Fibroblast of mammary gland (primary cell): ENCODE data around the gene CEP41.

Experiments used
- DNase-seq: peaks from one replicate; pipeline ENCODE4 v3.0.0-alpha.2; 2010; ENCODE audit warnings: low read depth
- H3K4me3 ChIP-seq: 2 replicates; pipeline ENCODE4 v1.5.1; 2011; ENCODE audit warnings: low read depth, mild to moderate bottlenecking, low read length, moderate library complexity; ENCODE audit not compliant: control insufficient read depth
- CTCF ChIP-seq: conservative IDR thresholded peaks from 2 replicates; pipeline ENCODE4 v1.5.1; 2011; ENCODE audit warnings: low read depth, low read length, inconsistent platforms; ENCODE audit not compliant: control insufficient read depth, insufficient read depth

CEP41 gene

GRCh38 chr7:130349911-130350782, 90.7 kb downstream of the CEP41 start:
- DNase-seq = peak; percentile 48
- H3K4me3 ChIP-seq = no peak overlapping the region
- no peak for TF ChIP-seq CTCF

GRCh38 chr7:130346941-130347340, 93.9 kb downstream of the CEP41 start:
- no peak overlapping the region for H3K4me3 ChIP-seq
- no peak for TF ChIP-seq CTCF
- DNase-seq = no peak

- no peak overlapping the region for H3K4me3 ChIP-seq
- no peak for DNase-seq
- TF ChIP-seq CTCF = no peak
Measured at GRCh38 chr7:130346177-130346905, 94.5 kb downstream of the CEP41 start.

GRCh38 chr7:130345725-130346124, 95.1 kb downstream of the CEP41 start:
- no peak overlapping the region for H3K4me3 ChIP-seq
- no peak for DNase-seq
- TF ChIP-seq CTCF = no peak

GRCh38 chr7:130345136-130345535, 95.7 kb downstream of the CEP41 start:
- no peak for TF ChIP-seq CTCF
- H3K4me3 ChIP-seq = no peak overlapping the region
- DNase-seq = no peak

- DNase-seq = no peak
- H3K4me3 ChIP-seq = no peak within 1 kb of the TSS
- no peak for TF ChIP-seq CTCF
Measured at GRCh38 chr7:130344271-130344866, 96.4 kb downstream of the CEP41 start, which contains the start of gene CPA5. CPA5 (plus strand) TSS chr7:130344816; CDS start chr7:130346486, 1,670 bp downstream.
